NCI-H2227 (cell line): ENCODE data around the gene IL17C.

Experiments used
- DNase-seq: peaks from one replicate; lab custom pipeline; 2025; ENCODE audit not compliant: unreplicated experiment; lab: John Stamatoyannopoulos, UW

Gene IL17C

GRCh38 chr16:88643644-88643932, 5.2 kb downstream of the IL17C start:
- no peak for DNase-seq

- DNase-seq = no peak
Observed at GRCh38 chr16:88645455-88645854, 7.1 kb downstream of the IL17C start.

GRCh38 chr16:88645941-88646340, 7.6 kb downstream of the IL17C start:
- DNase-seq = no peak

GRCh38 chr16:88646345-88647034, 8.1 kb downstream of the IL17C start:
- DNase-seq = no peak

GRCh38 chr16:88647178-88648070, 9.1 kb downstream of the IL17C start:
- no peak for DNase-seq

GRCh38 chr16:88649195-88649923, 11.0 kb downstream of the IL17C start:
- DNase-seq = no peak

GRCh38 chr16:88649924-88650748, 11.8 kb downstream of the IL17C start:
- no peak for DNase-seq

GRCh38 chr16:88650749-88651275, 12.4 kb downstream of the IL17C start, which contains the start of gene CYBA:
TSS of gene CYBA (minus strand) at chr16:88651053. CDS start at chr16:88651013, 40 bp downstream.
- DNase-seq = no peak

- no peak for DNase-seq
Observed at GRCh38 chr16:88651276-88651988, 13.1 kb downstream of the IL17C start.

GRCh38 chr16:88651989-88652761, 13.8 kb downstream of the IL17C start:
- no peak for DNase-seq

GRCh38 chr16:88652762-88653063, 14.3 kb downstream of the IL17C start:
- DNase-seq = no peak

- no peak for DNase-seq
Observed at GRCh38 chr16:88653101-88653500, 14.7 kb downstream of the IL17C start.

GRCh38 chr16:88653596-88654362, 15.4 kb downstream of the IL17C start:
- no peak for DNase-seq

GRCh38 chr16:88654363-88655052, 16.1 kb downstream of the IL17C start:
- DNase-seq = no peak

- DNase-seq = no peak
Observed at GRCh38 chr16:88655053-88655732, 16.8 kb downstream of the IL17C start.

GRCh38 chr16:88655733-88656281, 17.4 kb downstream of the IL17C start:
- DNase-seq = no peak

GRCh38 chr16:88656291-88656980, 18.1 kb downstream of the IL17C start:
- DNase-seq = no peak
